ENCODE data around the gene PLCH2.

DNA sequence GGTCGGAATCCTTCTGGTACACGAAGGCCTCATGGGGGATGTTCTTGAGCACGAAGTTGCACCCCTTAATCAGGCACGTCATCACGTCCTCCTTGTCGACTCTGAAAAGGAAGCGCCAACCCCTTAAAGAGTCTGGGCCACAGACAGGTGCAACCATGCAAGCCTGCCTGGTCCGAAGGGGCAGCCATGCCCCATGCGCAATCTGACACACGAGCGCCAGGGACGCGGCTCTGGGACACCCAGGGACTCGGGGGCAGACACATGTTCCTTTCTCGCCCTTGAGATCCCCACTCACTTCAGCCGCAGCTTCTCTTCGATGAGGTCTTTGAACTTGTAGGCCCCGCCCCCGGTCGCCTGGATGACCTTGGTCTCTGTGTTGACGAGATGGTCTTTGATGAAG is 44.7 kb downstream of the PLCH2 start:
- TF ChIP-seq, protein P1, sequence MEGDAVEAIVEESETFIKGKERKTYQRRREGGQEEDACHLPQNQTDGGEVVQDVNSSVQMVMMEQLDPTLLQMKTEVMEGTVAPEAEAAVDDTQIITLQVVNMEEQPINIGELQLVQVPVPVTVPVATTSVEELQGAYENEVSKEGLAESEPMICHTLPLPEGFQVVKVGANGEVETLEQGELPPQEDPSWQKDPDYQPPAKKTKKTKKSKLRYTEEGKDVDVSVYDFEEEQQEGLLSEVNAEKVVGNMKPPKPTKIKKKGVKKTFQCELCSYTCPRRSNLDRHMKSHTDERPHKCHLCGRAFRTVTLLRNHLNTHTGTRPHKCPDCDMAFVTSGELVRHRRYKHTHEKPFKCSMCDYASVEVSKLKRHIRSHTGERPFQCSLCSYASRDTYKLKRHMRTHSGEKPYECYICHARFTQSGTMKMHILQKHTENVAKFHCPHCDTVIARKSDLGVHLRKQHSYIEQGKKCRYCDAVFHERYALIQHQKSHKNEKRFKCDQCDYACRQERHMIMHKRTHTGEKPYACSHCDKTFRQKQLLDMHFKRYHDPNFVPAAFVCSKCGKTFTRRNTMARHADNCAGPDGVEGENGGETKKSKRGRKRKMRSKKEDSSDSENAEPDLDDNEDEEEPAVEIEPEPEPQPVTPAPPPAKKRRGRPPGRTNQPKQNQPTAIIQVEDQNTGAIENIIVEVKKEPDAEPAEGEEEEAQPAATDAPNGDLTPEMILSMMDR (IDR thresholded peaks at IDR 0.05) = no peak
- no peak for TF ChIP-seq POLR2A (IDR thresholded peaks at IDR 0.05)
